Activated T-cell treated with anti-CD3 and anti-CD28 coated beads, Interleukin-2, amount 50 U/mL, for 24 hours (primary cell): Measurements from ENCODE around the gene FAM184B.

Source experiments
- DNase-seq: peaks from one replicate; pipeline ENCODE4 v3.0.0-alpha.2; 2020
- H3K27ac Mint-ChIP-seq: 2 replicates; pipeline ENCODE4 v1.8.0; 2020; ENCODE audit warnings: mild to moderate bottlenecking, mixed read lengths
- H3K27me3 Mint-ChIP-seq: 2 replicates; pipeline ENCODE4 v1.8.0; 2020; ENCODE audit warnings: mixed read lengths
- H3K36me3 Mint-ChIP-seq: 2 replicates; pipeline ENCODE4 v1.8.0; 2020; ENCODE audit warnings: low read depth, mixed read lengths
- H3K4me1 Mint-ChIP-seq: 2 replicates; pipeline ENCODE4 v1.8.0; 2020; ENCODE audit warnings: low read depth, mixed read lengths
- H3K4me3 Mint-ChIP-seq: 2 replicates; pipeline ENCODE4 v1.8.0; 2020; ENCODE audit warnings: mild to moderate bottlenecking, moderate library complexity, mixed read lengths
- H3K9me3 Mint-ChIP-seq: 2 replicates; pipeline ENCODE4 v1.8.0; 2020; ENCODE audit warnings: mixed read lengths

The FAM184B gene

DNA sequence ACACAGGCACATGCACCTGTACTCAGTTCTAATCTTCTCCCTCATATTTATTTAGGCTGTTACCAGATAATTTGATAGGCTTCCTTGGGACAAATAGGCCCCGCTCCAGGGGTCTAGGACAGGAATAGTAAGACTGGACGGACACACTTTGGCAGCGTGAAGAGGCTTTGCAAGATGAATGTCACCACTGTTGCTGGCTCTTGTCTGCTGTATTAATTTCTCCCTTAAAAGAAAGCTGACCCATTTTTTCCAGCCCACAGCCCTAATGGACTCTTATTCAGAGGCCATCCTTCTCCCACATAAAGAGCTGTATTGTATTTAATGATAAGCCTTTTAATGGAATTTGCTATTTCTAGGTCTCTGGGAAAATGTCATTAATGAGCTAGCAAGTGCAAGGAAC is 18.0 kb downstream of the FAM184B start:
- H3K4me1 Mint-ChIP-seq = peaks cover 10% of the 10 kb centered on the region

DNA sequence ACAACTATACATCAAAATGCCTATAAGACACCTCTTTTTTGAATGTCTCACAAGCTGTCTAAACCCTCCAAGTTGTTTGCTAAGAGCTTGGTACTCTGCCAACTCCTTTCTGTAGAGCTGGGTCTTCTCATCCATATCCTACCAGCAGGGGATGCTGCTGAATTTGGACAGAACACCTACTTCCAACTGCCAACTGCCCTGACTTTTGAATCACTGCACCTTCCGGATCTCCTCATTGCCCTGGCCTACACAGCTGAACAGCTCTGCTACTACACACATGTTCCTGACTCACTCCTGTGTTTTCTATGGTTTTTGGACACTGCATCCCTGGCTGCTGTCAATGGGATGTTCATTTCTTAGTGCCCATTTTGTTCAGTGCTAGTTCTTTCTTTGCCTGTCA is 18.7 kb downstream of the FAM184B start:
- H3K27ac Mint-ChIP-seq = no peak overlapping the region
- no peak overlapping the region for H3K4me3 Mint-ChIP-seq
- no peaks in the 10 kb centered on the region for H3K36me3 Mint-ChIP-seq
- H3K27me3 Mint-ChIP-seq = no peaks in the 10 kb centered on the region
- DNase-seq = no peak
- H3K9me3 Mint-ChIP-seq = peaks cover 5% of the 10 kb centered on the region
- H3K4me1 Mint-ChIP-seq = peaks cover 10% of the 10 kb centered on the region

More for the DNA sequence above, 18.0 kb downstream of the FAM184B start:
- Mint-ChIP-seq H3K27me3 (no peaks in the 10 kb centered on the region), H3K9me3 (peaks cover 5% of the 10 kb centered on the region), H3K4me3 (no peak overlapping the region), H3K36me3 (no peaks in the 10 kb centered on the region), H3K27ac (no peak overlapping the region)
- no peak for DNase-seq

- Mint-ChIP-seq H3K27me3 (no peaks in the 10 kb centered on the region), H3K36me3 (no peaks in the 10 kb centered on the region), H3K9me3 (peaks cover 3% of the 10 kb centered on the region), H3K4me3 (no peak overlapping the region), H3K4me1 (peaks cover 8% of the 10 kb centered on the region), H3K27ac (no peak overlapping the region)
- DNase-seq = no peak
Measured at GRCh38 chr4:17761062-17761461, 20.4 kb downstream of the FAM184B start.

- H3K4me3 Mint-ChIP-seq = no peak overlapping the region
- no peak for DNase-seq
- peaks cover 3% of the 10 kb centered on the region for H3K4me1 Mint-ChIP-seq
- H3K27me3 Mint-ChIP-seq = no peaks in the 10 kb centered on the region
- H3K9me3 Mint-ChIP-seq = no peaks in the 10 kb centered on the region
- no peak overlapping the region for H3K27ac Mint-ChIP-seq
- no peaks in the 10 kb centered on the region for H3K36me3 Mint-ChIP-seq
Measured at GRCh38 chr4:17760626-17761025, 20.8 kb downstream of the FAM184B start.

- Mint-ChIP-seq H3K27me3 (no peaks in the 10 kb centered on the region), H3K27ac (no peak overlapping the region), H3K36me3 (no peaks in the 10 kb centered on the region), H3K4me1 (no peaks in the 10 kb centered on the region), H3K4me3 (no peak overlapping the region), H3K9me3 (no peaks in the 10 kb centered on the region)
- no peak for DNase-seq
Measured at GRCh38 chr4:17758485-17758884, 22.9 kb downstream of the FAM184B start.

DNA sequence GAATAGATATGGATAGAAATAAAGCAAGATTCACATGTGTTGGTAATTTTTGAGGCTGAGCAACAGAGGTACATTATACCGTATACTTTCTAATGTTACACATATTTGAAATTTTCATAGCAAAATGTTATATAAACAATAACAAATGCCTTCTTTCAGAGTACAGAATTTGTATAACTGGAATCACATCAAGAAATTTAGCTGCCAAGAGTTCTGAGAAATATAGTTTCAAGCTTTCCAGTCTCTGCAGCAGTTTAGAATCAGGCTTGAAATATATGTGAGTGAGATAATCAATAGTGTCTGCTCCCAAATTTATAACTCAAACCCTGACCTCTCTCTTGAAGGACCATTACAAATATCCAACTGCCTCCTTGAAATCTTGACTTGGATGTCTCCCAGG is 23.8 kb downstream of the FAM184B start:
- H3K9me3 Mint-ChIP-seq = no peaks in the 10 kb centered on the region
- no peaks in the 10 kb centered on the region for H3K4me1 Mint-ChIP-seq
- no peaks in the 10 kb centered on the region for H3K27me3 Mint-ChIP-seq
- no peak overlapping the region for H3K27ac Mint-ChIP-seq
- no peak overlapping the region for H3K4me3 Mint-ChIP-seq
- H3K36me3 Mint-ChIP-seq = no peaks in the 10 kb centered on the region
- DNase-seq = no peak

GRCh38 chr4:17753646-17754045 is 27.8 kb downstream of the FAM184B start:
- H3K4me3 Mint-ChIP-seq = no peak overlapping the region
- H3K4me1 Mint-ChIP-seq = no peaks in the 10 kb centered on the region
- no peaks in the 10 kb centered on the region for H3K9me3 Mint-ChIP-seq
- H3K27ac Mint-ChIP-seq = no peak overlapping the region
- no peaks in the 10 kb centered on the region for H3K36me3 Mint-ChIP-seq
- H3K27me3 Mint-ChIP-seq = no peaks in the 10 kb centered on the region
- DNase-seq = no peak

DNA sequence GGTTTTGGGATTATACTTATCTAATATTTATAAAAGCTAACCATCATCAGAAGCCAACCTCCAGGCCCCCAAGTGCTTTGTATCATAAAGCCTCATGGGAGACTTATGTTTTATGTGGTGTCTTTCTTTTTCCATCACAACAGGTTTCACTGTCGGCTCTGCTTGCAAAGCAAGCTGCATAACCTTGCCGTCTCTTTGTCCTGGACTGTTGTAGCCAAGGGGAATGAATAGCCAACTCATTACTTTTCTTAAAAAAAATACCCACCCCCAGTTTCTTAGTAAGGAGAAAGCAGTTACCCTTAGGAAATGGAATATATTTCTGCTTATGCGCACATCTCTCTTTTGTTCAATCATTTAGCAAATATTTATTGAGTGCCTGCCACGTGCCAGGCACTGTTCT is 40.7 kb downstream of the FAM184B start:
- no peaks in the 10 kb centered on the region for H3K9me3 Mint-ChIP-seq
- H3K27ac Mint-ChIP-seq = no peak overlapping the region
- no peaks in the 10 kb centered on the region for H3K4me1 Mint-ChIP-seq
- DNase-seq = no peak
- peaks cover 3% of the 10 kb centered on the region for H3K27me3 Mint-ChIP-seq
- H3K4me3 Mint-ChIP-seq = no peak overlapping the region
- H3K36me3 Mint-ChIP-seq = no peaks in the 10 kb centered on the region

GRCh38 chr4:17736484-17736883 is 44.9 kb downstream of the FAM184B start:
- H3K27ac Mint-ChIP-seq = no peak overlapping the region
- H3K27me3 Mint-ChIP-seq = peaks cover 6% of the 10 kb centered on the region
- no peaks in the 10 kb centered on the region for H3K4me1 Mint-ChIP-seq
- H3K4me3 Mint-ChIP-seq = no peak overlapping the region
- no peaks in the 10 kb centered on the region for H3K9me3 Mint-ChIP-seq
- DNase-seq = no peak
- no peaks in the 10 kb centered on the region for H3K36me3 Mint-ChIP-seq

GRCh38 chr4:17726911-17727310 is 54.5 kb downstream of the FAM184B start:
- H3K27me3 Mint-ChIP-seq = peaks cover 18% of the 10 kb centered on the region
- H3K27ac Mint-ChIP-seq = no peak overlapping the region
- H3K4me3 Mint-ChIP-seq = no peak overlapping the region
- no peaks in the 10 kb centered on the region for H3K36me3 Mint-ChIP-seq
- H3K9me3 Mint-ChIP-seq = peaks cover 7% of the 10 kb centered on the region
- no peaks in the 10 kb centered on the region for H3K4me1 Mint-ChIP-seq
- no peak for DNase-seq

DNA sequence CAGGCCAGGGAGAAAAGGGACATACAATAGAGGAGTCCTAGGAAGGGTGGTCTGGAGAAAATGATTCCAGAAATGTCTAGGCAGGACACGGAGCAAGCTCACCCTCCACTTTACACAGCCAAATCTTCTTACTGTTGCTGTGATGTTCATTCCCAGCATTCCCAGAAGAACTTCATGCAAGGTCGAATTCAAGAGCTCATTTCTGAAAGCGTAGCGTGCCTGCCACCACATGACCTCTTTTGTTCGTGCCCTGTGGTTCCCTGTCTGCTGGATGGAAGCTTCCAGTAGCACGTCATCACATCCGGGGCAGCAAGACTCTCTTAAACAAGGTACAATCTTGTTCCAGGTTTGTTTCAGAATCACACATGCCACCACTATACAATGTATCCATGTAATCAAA is 57.8 kb downstream of the FAM184B start:
- Mint-ChIP-seq H3K36me3 (no peaks in the 10 kb centered on the region), H3K4me1 (no peaks in the 10 kb centered on the region), H3K4me3 (no peak overlapping the region), H3K27ac (no peak overlapping the region), H3K9me3 (peaks cover 3% of the 10 kb centered on the region), H3K27me3 (peaks cover 14% of the 10 kb centered on the region)
- no peak for DNase-seq

- Mint-ChIP-seq H3K36me3 (no peaks in the 10 kb centered on the region), H3K27me3 (peaks cover 14% of the 10 kb centered on the region), H3K4me1 (no peaks in the 10 kb centered on the region), H3K9me3 (no peaks in the 10 kb centered on the region), H3K27ac (no peak overlapping the region), H3K4me3 (no peak overlapping the region)
- no peak for DNase-seq
Measured at GRCh38 chr4:17722356-17722700, 59.1 kb downstream of the FAM184B start.

GRCh38 chr4:17721496-17722355 is 59.7 kb downstream of the FAM184B start:
- H3K4me1 Mint-ChIP-seq = no peaks in the 10 kb centered on the region
- H3K27me3 Mint-ChIP-seq = peaks cover 11% of the 10 kb centered on the region
- DNase-seq = no peak
- no peak overlapping the region for H3K4me3 Mint-ChIP-seq
- H3K27ac Mint-ChIP-seq = no peak overlapping the region
- no peaks in the 10 kb centered on the region for H3K36me3 Mint-ChIP-seq
- no peaks in the 10 kb centered on the region for H3K9me3 Mint-ChIP-seq

DNA sequence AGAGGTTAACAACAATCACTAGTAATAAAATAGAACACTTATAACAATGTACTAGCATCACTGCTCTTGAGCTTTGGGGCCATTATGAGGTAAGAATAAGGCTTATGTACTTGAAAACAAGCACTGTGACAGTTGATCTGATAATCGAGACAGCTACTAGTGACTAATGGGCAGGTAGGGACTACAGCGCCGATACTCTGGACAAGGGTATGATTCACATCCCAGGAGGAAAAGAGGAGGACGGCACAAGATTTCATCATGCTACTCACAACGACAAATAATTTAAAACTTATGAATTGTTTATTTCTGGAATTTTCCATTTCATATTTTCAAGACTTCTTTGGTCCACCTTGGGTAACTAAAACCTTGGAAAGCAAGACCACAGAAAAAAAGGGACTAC is 62.3 kb downstream of the FAM184B start:
- H3K27ac Mint-ChIP-seq = no peak overlapping the region
- H3K9me3 Mint-ChIP-seq = no peaks in the 10 kb centered on the region
- no peak for DNase-seq
- no peaks in the 10 kb centered on the region for H3K36me3 Mint-ChIP-seq
- H3K4me1 Mint-ChIP-seq = no peaks in the 10 kb centered on the region
- no peak overlapping the region for H3K4me3 Mint-ChIP-seq
- H3K27me3 Mint-ChIP-seq = no peaks in the 10 kb centered on the region

- Mint-ChIP-seq H3K9me3 (no peaks in the 10 kb centered on the region), H3K36me3 (no peaks in the 10 kb centered on the region), H3K4me1 (no peaks in the 10 kb centered on the region), H3K4me3 (no peak overlapping the region), H3K27me3 (no peaks in the 10 kb centered on the region), H3K27ac (no peak overlapping the region)
- DNase-seq = no peak
Measured at GRCh38 chr4:17718471-17718870, 63.0 kb downstream of the FAM184B start.

- H3K4me3 Mint-ChIP-seq = no peak overlapping the region
- no peaks in the 10 kb centered on the region for H3K27me3 Mint-ChIP-seq
- H3K36me3 Mint-ChIP-seq = no peaks in the 10 kb centered on the region
- no peak overlapping the region for H3K27ac Mint-ChIP-seq
- no peak for DNase-seq
- H3K4me1 Mint-ChIP-seq = no peaks in the 10 kb centered on the region
- H3K9me3 Mint-ChIP-seq = no peaks in the 10 kb centered on the region
Measured at GRCh38 chr4:17717301-17717700, 64.1 kb downstream of the FAM184B start.
